A673 (cell line): ENCODE measurements around the gene SYNGR3. TPM values are rescaled to one million over a fixed set of nuclear protein-coding genes. Genes with fewer than 3 reads are reported as not detected.

Experiments used
- BruUV-seq: library from RNA; stranded (reverse); fragments of 400-500 nt; replicated peaks from 2 replicates; lab custom pipeline; 2021; lab: Mats Ljungman, UMichigan
- CTCF ChIA-PET: fragments of 300-600 bp; sonication (Branson Sonifier 250); formaldehyde crosslinking; loops from one replicate; lab custom pipeline; 2022; ENCODE audit warnings: antibody characterized with exemption; lab: Charles Lee
- POLR2A ChIA-PET: fragments of 300-600 bp; sonication (Branson Sonifier 250); formaldehyde crosslinking; loops from one replicate; lab custom pipeline; 2022; ENCODE audit warnings: antibody characterized with exemption; ENCODE audit not compliant: low non-redundant PET; lab: Charles Lee
- DNase-seq: peaks from one replicate; pipeline ENCODE4 v3.0.0-alpha.2; 2015; ENCODE audit warnings: low spot score
- H3K27ac ChIP-seq: fragments of 200-600 bp; sonication (generic); 2 replicates; pipeline ENCODE4 v1.5.1; 2016; ENCODE audit warnings: mixed run types, low read depth, mild to moderate bottlenecking, mixed read lengths, antibody characterized with exemption, low read length; ENCODE audit not compliant: poor library complexity, severe bottlenecking
- H3K27me3 ChIP-seq: fragments of 200-600 bp; sonication (generic); replicated peaks from 2 replicates; pipeline ENCODE4 v1.6.1; 2017; ENCODE audit warnings: mixed run types, low read depth, mild to moderate bottlenecking, mixed read lengths, antibody characterized with exemption, low read length; ENCODE audit not compliant: insufficient read depth, poor library complexity
- H3K36me3 ChIP-seq: fragments of 200-600 bp; sonication (generic); 2 replicates; pipeline ENCODE4 v1.6.1; 2016; ENCODE audit warnings: mixed run types, mild to moderate bottlenecking, mixed read lengths, antibody characterized with exemption, low read length; ENCODE audit not compliant: insufficient read depth, poor library complexity, severe bottlenecking
- H3K4me1 ChIP-seq: fragments of 200-600 bp; sonication (generic); 2 replicates; pipeline ENCODE4 v1.6.1; 2017; ENCODE audit warnings: mixed run types, mild to moderate bottlenecking, mixed read lengths, antibody characterized with exemption, low read length; ENCODE audit not compliant: insufficient read depth, poor library complexity, severe bottlenecking
- H3K4me3 ChIP-seq: fragments of 200-600 bp; sonication (generic); 2 replicates; pipeline ENCODE4 v1.5.1; 2016; ENCODE audit warnings: low read depth, mixed run types, mild to moderate bottlenecking, mixed read lengths, low read length; ENCODE audit not compliant: poor library complexity, severe bottlenecking
- H3K9me3 ChIP-seq: fragments of 200-600 bp; sonication (generic); 2 replicates; pipeline ENCODE4 v1.6.1; 2016; ENCODE audit warnings: mixed run types, low read depth, mild to moderate bottlenecking, mixed read lengths, antibody characterized with exemption, low read length; ENCODE audit not compliant: poor library complexity, severe bottlenecking
- CTCF ChIP-seq: fragments of 300-800, 200-600 bp; sonication (generic); conservative IDR thresholded peaks from 2 replicates; pipeline ENCODE4 v1.5.1; 2017; ENCODE audit warnings: low read depth, mild to moderate bottlenecking, antibody characterized with exemption, low read length, moderate library complexity, mixed read lengths
- EZH2 ChIP-seq: fragments of 200-600 bp; sonication (generic); IDR thresholded peaks from 2 replicates; pipeline ENCODE4 v1.6.1; 2017; ENCODE audit warnings: borderline replicate concordance, low read depth, mild to moderate bottlenecking, mixed read lengths, antibody characterized with exemption, low read length; ENCODE audit not compliant: poor library complexity, severe bottlenecking
- intact Hi-C: fragments of 100-400 bp; cut with micrococcal nuclease; formaldehyde crosslinking; loops from one replicate; pipeline ENCODE4 v1.10.0; 2022; ENCODE audit not compliant: unreplicated experiment
- total RNA-seq: library from RNA; stranded (reverse); gene quantifications from 2 replicates; pipeline ENCODE4 v1.2.3, GENCODE V29; 2021

Gene SYNGR3
- total RNA-seq, 1 experiment from 2014 or later = 1.4 TPM

- Histone ChIP-seq H3K9me3 (no peaks in the 10 kb centered on the region), H3K27ac (no peak overlapping the region), H3K4me1 (peaks cover 22% of the 10 kb centered on the region), H3K4me3 (no peak overlapping the region), H3K36me3 (no peaks in the 10 kb centered on the region), H3K27me3 (no peaks in the 10 kb centered on the region)
- TF ChIP-seq CTCF (no peak), EZH2 (no peak)
- POLR2A ChIA-PET = no interaction called here
- intact Hi-C loops = no loop called here
- CTCF ChIA-PET = no interaction called here
- no TSS peak for BruUV-seq
- DNase-seq = no peak
Observed at GRCh38 chr16:2029350-2029749, 39.6 kb downstream of the SYNGR3 start.

- H3K36me3 ChIP-seq = no peaks in the 10 kb centered on the region
- ChIA-PET CTCF (no interaction called here), POLR2A (no interaction called here)
- intact Hi-C loops = no loop called here
- no peak for TF ChIP-seq EZH2
- no peak for TF ChIP-seq CTCF
- no peaks in the 10 kb centered on the region for H3K27me3 ChIP-seq
- peaks cover 22% of the 10 kb centered on the region for H3K4me1 ChIP-seq
- H3K9me3 ChIP-seq = no peaks in the 10 kb centered on the region
- DNase-seq = no peak
- no peak overlapping the region for H3K4me3 ChIP-seq
- no TSS peak for BruUV-seq
- no peak overlapping the region for H3K27ac ChIP-seq
Observed at GRCh38 chr16:2030036-2030435, 40.3 kb downstream of the SYNGR3 start.

GRCh38 chr16:2031081-2031577, 41.4 kb downstream of the SYNGR3 start:
- ChIA-PET CTCF (no interaction called here), POLR2A (interaction anchor here (0.7 kb wide), 1 partner anchor 1877 kb away, joined by 3 read pairs; no protein-coding TSS in a partner anchor)
- peaks cover 30% of the 10 kb centered on the region for H3K4me1 ChIP-seq

More at GRCh38 chr16:2031081-2031577, 41.4 kb downstream of the SYNGR3 start:
- no peaks in the 10 kb centered on the region for H3K9me3 ChIP-seq
- intact Hi-C loops = no loop called here
- no peak overlapping the region for H3K4me3 ChIP-seq
- TF ChIP-seq CTCF (no peak), EZH2 (no peak)
- H3K27me3 ChIP-seq = no peaks in the 10 kb centered on the region
- DNase-seq = peak; percentile 54
- no TSS peak for BruUV-seq
- peaks cover under 1% of the 10 kb centered on the region for H3K36me3 ChIP-seq
- H3K27ac ChIP-seq = peak overlapping the region; percentile 45
